ENCODE data around the gene OGDH. TPM values are rescaled to one million over a fixed set of nuclear protein-coding genes. Genes with fewer than 3 reads are reported as not detected.
A peak's percentile ranks its signal among the peaks of the same experiment; 100 is the strongest.

OGDH gene
- total and polyA plus RNA-seq, 2 of the 13 experiments (the other 11 are each of a cell fraction or from before 2014, with no cell fraction given), result 17.4 to 25.4 TPM

GRCh38 chr7:44639671-44640321, 33.4 kb downstream of the OGDH start (continued):
- TF ChIP-seq RAD21 (CRISPR knock-in tag; IDR thresholded peaks at IDR 0.05), result no peak; the same call in 1 of the 2 replicates
- TF ChIP-seq CENPX (CRISPR knock-in tag; IDR thresholded peaks at IDR 0.05), result no peak
- no peak for TF ChIP-seq ZNF619 (CRISPR knock-in tag; IDR thresholded peaks at IDR 0.05)
- no peak for TF ChIP-seq TAF1 (CRISPR knock-in tag; IDR thresholded peaks at IDR 0.05)
- TF ChIP-seq RORA (CRISPR knock-in tag; IDR thresholded peaks at IDR 0.05), result no peak
- no peak for TF ChIP-seq POLR2AphosphoS2 (IDR thresholded peaks at IDR 0.05; ENCODE audit: low read depth, low read length)
- TF ChIP-seq SRF (IDR thresholded peaks at IDR 0.05; ENCODE audit: low read depth, low read length), result peak; percentile 29; the same call in 1 of the 2 replicates
- TF ChIP-seq TBX3 (IDR thresholded peaks at IDR 0.05; ENCODE audit: borderline replicate concordance), result no peak
- peak; percentile 95 for TF ChIP-seq NR2F6 (IDR thresholded peaks at IDR 0.05)
- TF ChIP-seq NR2F6 (CRISPR knock-in tag; IDR thresholded peaks at IDR 0.05), result peak; percentile 97
- TF ChIP-seq ZNF510 (CRISPR knock-in tag; IDR thresholded peaks at IDR 0.05; ENCODE audit: low read depth), result no peak
- TF ChIP-seq ARHGAP35 (CRISPR knock-in tag; IDR thresholded peaks at IDR 0.05; ENCODE audit: borderline replicate concordance), result no peak
- 0 out of 2 replicates have a peak, but pooled peaks have one; percentile 40 for TF ChIP-seq PAXIP1 (CRISPR knock-in tag; conservative IDR thresholded peaks at IDR 0.05)
- TF ChIP-seq GPBP1L1 (CRISPR knock-in tag; IDR thresholded peaks at IDR 0.05), result no peak
- peak; percentile 68 for TF ChIP-seq TEAD3 (CRISPR knock-in tag; optimal IDR thresholded peaks at IDR 0.05; ENCODE audit: borderline replicate concordance)
- no peak for TF ChIP-seq ISL2 (CRISPR knock-in tag; IDR thresholded peaks at IDR 0.05)
- TF ChIP-seq MEIS1 (CRISPR knock-in tag; IDR thresholded peaks at IDR 0.05; ENCODE audit: borderline replicate concordance), result no peak
- no peak for TF ChIP-seq PREB (CRISPR knock-in tag; IDR thresholded peaks at IDR 0.05)
- TF ChIP-seq SAP130 (CRISPR knock-in tag; IDR thresholded peaks at IDR 0.05; ENCODE audit: low read depth), result peak; percentile 38; the same call in 1 of the 2 replicates
- TF ChIP-seq ZBTB26 (CRISPR knock-in tag; IDR thresholded peaks at IDR 0.05; ENCODE audit: borderline replicate concordance), result no peak
- TF ChIP-seq PRMT3 (CRISPR knock-in tag; IDR thresholded peaks at IDR 0.05; ENCODE audit: borderline replicate concordance, low read depth), result no peak
- TF ChIP-seq GATAD2A (CRISPR knock-in tag; IDR thresholded peaks at IDR 0.05), result 0 out of 2 replicates have a peak, but pooled peaks have one; percentile 9
- no peak for TF ChIP-seq SMC3 (IDR thresholded peaks at IDR 0.05; ENCODE audit: low read length)
- no peak for TF ChIP-seq KDM1A (CRISPR knock-in tag; IDR thresholded peaks at IDR 0.05)
- no peak for TF ChIP-seq EP300 (IDR thresholded peaks at IDR 0.05; ENCODE audit: low read depth in 2 of 2, low read length in 2 of 2)
- TF ChIP-seq EP300 (CRISPR knock-in tag; IDR thresholded peaks at IDR 0.05; ENCODE audit: borderline replicate concordance), result no peak
